Measurements from ENCODE around the gene ABI1.

DNA sequence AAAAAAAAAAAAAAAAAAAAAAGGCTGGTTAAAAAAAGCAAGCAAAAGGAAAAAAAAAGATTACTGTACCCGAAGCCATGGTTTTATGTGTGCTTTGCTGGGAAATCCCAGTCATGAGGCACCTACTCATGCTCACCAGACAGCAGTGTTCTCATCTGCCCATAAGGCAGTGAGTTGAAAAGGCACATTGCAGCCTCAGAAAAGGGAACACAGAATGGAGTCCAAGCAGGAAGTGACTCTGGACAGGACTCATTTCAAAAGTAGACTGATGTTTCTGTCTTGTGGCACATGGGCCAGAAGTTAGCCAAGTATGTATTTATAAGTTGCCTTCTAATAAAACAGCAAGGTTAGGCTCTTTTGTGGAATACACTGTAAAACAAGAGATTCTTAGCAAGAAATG lies 123.0 kb downstream of the ABI1 start:
- TF ChIP-seq, protein P1, sequence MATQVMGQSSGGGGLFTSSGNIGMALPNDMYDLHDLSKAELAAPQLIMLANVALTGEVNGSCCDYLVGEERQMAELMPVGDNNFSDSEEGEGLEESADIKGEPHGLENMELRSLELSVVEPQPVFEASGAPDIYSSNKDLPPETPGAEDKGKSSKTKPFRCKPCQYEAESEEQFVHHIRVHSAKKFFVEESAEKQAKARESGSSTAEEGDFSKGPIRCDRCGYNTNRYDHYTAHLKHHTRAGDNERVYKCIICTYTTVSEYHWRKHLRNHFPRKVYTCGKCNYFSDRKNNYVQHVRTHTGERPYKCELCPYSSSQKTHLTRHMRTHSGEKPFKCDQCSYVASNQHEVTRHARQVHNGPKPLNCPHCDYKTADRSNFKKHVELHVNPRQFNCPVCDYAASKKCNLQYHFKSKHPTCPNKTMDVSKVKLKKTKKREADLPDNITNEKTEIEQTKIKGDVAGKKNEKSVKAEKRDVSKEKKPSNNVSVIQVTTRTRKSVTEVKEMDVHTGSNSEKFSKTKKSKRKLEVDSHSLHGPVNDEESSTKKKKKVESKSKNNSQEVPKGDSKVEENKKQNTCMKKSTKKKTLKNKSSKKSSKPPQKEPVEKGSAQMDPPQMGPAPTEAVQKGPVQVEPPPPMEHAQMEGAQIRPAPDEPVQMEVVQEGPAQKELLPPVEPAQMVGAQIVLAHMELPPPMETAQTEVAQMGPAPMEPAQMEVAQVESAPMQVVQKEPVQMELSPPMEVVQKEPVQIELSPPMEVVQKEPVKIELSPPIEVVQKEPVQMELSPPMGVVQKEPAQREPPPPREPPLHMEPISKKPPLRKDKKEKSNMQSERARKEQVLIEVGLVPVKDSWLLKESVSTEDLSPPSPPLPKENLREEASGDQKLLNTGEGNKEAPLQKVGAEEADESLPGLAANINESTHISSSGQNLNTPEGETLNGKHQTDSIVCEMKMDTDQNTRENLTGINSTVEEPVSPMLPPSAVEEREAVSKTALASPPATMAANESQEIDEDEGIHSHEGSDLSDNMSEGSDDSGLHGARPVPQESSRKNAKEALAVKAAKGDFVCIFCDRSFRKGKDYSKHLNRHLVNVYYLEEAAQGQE (IDR thresholded peaks at IDR 0.05; ENCODE audit: insufficient replicate concordance, low read depth): no peak
- TF ChIP-seq POLR2AphosphoS5 (IDR thresholded peaks at IDR 0.05; ENCODE audit: low read depth) (no peak), GABPA (IDR thresholded peaks at IDR 0.05; ENCODE audit: low read depth) (no peak)
- TF ChIP-seq, protein P2, sequence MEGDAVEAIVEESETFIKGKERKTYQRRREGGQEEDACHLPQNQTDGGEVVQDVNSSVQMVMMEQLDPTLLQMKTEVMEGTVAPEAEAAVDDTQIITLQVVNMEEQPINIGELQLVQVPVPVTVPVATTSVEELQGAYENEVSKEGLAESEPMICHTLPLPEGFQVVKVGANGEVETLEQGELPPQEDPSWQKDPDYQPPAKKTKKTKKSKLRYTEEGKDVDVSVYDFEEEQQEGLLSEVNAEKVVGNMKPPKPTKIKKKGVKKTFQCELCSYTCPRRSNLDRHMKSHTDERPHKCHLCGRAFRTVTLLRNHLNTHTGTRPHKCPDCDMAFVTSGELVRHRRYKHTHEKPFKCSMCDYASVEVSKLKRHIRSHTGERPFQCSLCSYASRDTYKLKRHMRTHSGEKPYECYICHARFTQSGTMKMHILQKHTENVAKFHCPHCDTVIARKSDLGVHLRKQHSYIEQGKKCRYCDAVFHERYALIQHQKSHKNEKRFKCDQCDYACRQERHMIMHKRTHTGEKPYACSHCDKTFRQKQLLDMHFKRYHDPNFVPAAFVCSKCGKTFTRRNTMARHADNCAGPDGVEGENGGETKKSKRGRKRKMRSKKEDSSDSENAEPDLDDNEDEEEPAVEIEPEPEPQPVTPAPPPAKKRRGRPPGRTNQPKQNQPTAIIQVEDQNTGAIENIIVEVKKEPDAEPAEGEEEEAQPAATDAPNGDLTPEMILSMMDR (IDR thresholded peaks at IDR 0.05; ENCODE audit: insufficient read depth, low read length): no peak

Data from HL-60 (cell line).